GM19468 (cell line): ENCODE measurements around the gene KREMEN2.

ENCODE experiments used
- ATAC-seq: cut with Tn5 transposase; IDR thresholded peaks from one replicate; pipeline ENCODE4 v1.9.1; 2021; ENCODE audit warnings: mild to moderate bottlenecking, moderate library complexity, moderate number of reproducible peaks; ENCODE audit not compliant: unreplicated experiment; ENCODE audit errors: extremely low read depth

The KREMEN2 gene

DNA sequence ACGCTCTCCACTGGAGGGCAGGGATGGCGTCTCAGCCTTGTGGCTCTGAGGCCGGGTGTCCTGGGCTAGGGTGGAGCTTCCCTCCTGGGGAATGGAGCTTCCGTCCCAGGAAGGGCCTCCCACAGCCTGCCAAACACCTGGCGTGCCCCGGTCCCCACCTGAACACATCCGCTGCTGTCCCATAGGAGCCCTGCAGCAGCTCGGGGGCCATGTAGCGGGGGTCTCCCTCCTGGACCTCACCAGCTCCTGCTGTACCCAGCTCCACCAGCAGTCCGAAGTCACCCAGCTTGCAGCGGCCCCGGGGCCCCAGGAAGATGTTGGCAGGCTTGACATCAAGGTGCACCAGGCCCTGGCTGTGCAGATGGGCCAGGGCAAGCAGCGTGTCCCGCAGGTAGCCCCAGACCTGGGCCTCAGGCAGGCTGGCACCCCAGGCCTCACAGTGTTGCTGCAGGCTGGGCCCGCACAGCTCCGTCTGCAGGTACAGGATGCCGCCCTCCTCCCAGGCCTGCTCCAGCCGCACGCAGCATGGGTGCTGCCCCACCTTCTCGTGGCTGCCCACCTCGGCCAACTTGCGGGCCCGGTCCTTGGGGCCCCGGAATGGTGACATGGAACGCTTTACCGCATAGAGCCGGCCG is 11.2 kb downstream of the KREMEN2 start:
- ATAC-seq: no peak

DNA sequence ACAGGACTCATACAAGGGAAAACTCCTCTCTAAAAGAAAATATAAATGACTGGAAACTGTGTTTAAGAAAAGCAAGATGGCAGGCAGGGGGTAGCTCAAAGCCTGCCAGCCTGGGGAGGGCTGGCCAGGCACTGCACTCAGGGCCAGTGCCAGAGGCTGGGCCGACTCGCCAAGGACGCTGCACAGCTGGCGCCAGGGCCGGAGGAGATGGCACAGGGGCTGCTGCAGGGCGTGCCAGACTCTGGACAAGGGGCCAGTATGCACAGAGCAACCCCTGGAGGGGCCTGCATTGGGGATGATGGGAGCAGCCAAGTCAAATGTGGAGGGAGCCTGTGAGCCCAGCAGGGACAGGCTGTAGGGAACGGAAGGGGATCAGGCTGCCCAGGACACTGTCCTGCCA is 12.1 kb downstream of the KREMEN2 start:
- ATAC-seq: no peak

DNA sequence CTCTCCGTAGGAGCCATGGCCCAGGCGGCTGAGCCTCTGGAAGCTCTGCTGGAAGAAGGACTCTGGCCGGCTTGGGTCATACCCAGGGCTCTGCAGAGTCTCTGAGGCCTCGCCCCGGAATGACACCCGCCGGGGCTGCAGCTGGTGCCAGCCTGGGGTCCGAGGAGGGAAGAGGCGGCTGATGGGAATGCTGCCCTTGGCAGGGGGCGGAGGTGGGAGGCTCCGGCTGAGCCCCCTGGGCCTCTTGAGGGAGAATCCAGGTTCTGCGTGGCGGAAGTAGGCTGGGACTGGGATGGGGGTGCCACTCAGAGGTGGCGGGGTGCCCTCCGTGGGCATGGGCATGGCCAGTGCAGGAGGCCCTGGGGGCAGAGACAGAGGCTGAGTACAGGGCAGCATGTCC is 12.6 kb downstream of the KREMEN2 start:
- no peak for ATAC-seq

DNA sequence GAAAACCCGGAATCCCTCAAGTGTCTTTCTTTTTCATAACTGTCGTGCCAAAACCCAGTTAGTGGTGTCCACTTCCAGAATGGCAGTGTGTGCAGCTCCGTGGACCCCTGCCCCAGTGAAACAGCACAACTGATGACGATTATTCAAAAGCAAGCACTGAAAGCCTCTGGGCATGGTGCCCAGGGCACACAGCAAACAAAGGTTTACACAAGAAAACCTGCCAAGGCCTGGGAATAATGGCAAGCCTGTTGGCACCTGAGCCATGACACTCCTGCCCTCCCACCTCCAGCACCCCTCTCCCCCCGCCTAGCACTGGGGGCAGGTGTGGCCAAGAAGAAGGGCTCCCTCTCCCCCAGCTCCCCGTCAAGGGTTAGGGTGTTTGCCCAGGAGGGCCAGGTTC is 13.4 kb downstream of the KREMEN2 start:
- no peak for ATAC-seq

DNA sequence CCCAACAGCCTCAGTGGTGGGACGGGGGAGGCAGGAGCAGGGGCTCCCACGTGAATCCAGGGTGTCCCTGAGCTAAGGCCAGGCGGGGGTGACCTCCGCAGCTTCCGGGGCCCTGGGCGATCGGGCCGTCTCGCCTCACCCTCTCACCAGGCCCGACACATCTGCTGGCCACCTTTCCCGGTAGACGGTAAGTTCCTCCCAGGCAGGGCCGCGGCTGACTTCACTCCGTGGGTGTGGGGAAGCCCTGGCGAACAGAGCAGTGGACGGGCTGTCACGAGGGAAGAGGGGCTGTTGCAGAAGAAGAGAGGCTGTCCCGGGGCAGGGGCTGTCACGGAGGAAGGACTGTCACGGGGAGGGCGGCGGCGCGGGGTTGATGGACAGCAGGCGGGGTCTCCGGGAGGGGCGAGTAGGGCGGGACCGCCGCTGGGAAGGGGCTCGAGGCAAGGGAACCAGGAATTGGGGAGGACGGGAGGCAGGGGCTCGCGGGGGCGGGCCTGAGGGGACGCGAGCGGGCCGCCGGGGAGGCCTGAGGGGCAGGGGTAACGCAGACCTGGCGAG is 15.7 kb downstream of the KREMEN2 start:
- ATAC-seq: no peak

DNA sequence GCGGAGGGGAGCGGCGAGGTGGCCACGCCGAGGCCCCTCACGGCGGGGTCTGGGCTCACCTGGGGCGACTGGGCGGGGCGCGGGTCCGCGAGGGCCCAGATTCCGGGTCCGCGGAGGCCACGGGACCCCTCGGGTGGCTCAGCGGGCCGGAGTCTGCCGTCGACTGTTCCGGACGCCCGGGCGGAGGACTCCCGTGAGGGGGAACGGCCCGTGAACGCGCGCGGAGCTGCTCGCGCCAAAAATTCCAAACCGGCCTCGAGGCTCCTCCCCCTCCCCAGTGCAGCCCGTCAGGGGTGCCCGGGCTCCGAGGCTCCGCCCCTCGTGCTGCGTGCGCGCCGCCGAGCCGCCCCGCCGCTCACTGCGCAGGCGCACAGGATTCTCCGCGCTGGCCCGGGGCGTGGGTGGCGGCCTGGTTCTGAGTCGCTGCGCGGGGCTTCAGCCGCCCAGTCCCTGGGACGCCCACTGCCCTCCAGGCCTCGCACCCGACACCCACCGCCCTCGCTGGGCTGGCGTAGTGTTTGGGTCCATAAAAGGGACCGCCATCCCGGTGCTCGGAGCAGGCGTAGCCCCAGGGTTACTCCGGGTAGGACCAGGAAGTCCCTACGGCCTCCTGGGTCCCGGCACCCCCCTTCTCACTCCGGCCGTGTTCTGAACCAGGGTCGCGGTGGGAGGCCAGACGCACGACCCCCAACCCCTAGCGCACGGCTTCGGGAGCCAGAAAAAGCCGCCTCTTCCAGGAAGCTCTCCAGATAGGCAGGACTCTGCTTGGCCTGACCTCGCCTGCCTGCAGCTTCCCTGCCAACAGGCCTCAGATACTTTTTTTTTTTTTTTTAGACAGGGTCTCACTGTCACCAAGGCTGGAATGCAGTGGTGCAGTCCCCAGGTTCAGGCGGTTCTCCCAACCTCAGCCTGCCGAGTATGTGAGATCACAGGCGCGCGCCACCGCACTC is 16.4 kb downstream of the KREMEN2 start, which contains the start of gene PKMYT1:
PKMYT1 (minus strand) TSS at position 220 of the 950 bp plus-strand sequence. CDS start 789 bp downstream, outside the sequence.
- ATAC-seq: peak; percentile 72

DNA sequence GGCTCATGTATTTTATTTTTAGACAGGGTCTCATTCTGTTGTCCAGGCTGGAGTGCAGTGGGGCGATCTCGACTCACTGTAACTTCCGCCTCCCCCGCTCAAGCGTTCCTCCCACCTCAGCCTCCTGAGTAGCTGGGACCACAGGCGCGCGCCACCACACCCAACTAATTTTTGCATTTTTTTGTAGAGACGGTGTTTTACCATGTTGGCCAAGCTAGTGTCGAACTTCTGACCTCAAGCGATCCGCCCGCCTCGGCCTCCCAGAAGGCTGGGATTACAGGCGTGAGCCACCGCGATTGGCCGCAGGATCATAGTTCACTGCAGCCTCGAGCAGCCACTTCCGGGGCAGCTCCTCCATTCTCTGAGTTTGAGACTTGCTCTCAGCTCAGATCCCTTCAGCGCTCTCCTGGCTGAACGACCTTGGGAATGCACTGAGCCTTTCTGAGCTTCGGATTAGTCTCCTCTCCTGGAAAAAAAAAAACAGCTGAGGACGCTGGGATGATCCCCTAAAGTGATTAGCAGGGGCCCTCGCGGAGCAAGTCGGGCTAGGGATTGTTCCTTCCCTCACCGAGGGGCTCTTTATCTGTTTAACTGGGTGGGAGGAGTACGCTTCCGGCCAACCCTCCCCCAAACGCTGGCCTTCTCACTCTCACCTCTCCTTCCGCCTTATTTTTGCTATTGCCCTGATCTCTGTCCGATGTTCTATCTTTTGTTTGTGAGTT is 17.3 kb downstream of the KREMEN2 start:
- no peak for ATAC-seq

DNA sequence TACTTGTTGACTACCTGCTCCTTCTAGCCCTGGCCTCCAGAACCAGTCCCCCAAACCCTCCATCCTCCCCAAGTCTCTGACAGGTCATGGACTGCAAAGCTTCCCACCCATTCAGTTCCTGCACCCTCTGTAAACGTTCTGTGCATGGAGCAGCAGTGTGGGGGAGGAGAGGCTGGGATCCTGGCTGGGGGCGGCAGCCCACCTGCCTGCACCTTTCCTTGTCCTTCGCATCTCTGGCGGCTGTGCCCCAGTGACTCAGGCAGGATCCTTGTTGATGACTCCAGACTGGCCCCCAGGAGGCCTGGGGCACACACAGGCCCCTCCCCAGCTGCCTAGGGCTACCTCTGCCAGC is 17.8 kb downstream of the KREMEN2 start:
- ATAC-seq: no peak

DNA sequence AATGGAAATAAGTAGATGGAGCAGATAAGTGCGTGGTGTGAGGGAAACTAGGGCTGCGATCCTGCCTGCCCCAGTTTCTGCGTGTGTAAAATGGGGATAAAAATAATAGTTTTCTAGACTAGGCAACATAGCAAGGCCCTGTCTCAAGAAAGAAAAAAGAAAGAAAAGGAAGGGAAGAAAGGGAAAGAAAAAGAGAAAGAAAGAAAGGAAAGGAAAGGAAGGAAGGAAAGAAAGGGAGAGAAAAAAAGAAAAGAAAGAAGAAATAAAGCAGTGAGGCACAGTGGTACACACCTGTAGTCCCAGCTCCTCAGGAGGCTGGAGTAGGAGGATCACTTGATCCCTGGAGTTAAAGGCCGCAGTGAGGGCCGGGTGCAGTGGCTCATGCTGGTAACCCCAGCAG is 18.3 kb downstream of the KREMEN2 start:
- no peak for ATAC-seq

DNA sequence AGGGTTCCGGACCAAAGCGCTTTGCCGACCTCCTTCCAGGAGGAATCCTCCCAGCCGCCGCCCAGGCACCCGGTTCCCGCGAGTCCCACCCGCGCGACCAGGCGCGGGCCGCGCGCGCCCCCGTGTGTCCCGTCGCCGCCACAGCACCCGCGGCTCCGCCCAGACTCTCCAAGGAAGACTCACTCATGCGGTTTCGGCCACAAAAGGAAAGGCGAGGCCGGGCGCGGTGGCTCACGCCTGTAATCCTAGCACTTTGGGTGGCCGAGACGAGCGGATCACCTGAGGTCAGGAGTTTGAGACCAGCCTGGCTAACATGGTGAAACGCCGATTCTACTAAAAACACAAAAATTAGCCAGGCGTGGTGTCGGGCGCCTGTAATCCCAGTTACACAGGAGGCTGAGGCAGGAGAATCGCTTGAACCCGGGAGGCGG is 19.6 kb downstream of the KREMEN2 start:
- no peak for ATAC-seq

DNA sequence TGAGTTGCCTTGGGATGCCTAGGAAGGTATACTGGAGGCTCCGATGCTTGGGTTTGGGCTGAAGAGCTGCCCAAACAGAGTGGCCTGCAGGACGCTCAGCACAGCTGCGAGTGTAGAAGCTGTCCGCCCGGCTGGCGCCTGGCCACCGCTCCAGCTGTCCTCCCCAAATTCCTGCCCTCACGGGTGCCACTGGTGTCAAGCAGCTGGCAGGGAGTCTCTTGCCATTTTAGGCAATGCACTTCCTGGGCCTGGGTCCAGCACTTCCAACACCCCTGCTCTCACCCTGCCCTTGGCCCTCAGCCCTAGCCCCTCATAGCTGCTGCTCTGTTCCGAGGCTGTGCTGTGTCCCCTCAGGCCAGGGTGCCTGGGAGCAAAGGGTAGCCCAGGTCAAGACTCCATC is 21.4 kb downstream of the KREMEN2 start:
- ATAC-seq: no peak

DNA sequence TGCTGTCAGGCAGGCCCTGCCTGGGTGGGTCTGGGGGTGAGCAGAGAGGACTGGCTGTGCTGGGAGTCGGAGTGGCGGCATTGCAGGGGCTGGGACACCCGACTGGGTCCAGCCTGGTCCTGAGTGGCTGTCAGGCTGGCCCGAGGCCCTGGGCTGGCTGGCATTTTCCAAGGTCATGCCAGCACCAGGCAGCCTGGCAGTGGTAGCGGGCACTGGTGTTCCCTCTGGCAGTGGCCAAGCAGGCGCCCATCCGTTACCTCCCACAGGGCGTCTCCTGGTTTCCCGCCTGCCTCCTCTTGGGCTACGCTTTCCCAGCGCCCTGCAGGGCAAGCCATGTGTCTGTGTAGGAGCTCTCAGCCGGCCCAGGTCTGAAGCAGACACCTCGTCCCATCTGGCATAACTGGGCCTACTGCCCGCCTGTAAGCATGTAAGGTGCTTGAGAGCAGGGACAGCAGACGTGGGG is 21.8 kb downstream of the KREMEN2 start:
- no peak for ATAC-seq

DNA sequence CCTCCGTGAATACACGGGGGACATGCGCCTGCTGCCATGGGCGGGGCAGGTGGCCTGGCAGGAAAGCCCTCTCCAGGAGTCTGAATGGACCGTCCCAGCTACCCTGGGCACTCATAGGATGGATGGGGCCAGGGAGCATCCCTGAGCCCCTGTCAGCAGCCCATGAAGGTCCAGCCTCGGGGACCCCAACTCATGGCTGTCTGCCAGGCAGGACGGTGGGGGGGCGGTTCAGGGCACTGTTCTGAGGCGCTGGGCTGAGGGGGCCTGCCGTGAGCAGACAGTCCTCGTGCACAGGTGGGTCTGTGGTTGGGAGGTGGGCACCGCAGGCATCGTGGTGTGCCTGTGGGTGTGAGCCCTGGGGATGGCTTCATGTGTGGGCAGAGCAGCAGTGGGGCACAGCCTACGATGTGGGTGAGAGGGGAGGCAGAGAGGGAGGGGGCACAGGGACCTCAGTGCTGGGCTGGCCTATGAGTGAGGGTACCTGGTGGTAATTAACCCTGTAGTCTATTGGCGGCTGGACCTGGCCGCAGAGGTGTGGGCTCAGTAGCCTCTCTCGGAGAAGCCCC is 22.6 kb downstream of the KREMEN2 start:
- no peak for ATAC-seq

DNA sequence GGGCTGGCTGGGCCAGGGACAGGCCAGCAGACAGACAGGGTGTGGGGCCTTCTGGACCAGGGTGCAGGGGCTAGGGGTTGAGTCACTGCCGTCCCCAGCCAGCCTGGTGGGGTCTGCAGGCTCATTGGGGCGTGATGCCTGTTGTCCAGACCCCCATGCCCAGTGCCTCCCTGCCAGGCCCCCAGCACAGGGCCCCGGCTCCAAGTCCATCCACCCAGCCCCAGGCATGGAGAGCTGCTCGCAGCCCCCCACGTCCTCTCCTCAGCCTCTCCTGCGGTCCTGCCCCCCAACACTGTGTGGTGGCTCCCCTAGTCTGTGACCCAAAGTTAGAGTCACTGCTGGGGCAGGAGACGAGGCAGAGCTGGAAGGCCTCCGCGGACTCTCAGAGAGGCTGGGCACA is 23.2 kb downstream of the KREMEN2 start:
- ATAC-seq: no peak

DNA sequence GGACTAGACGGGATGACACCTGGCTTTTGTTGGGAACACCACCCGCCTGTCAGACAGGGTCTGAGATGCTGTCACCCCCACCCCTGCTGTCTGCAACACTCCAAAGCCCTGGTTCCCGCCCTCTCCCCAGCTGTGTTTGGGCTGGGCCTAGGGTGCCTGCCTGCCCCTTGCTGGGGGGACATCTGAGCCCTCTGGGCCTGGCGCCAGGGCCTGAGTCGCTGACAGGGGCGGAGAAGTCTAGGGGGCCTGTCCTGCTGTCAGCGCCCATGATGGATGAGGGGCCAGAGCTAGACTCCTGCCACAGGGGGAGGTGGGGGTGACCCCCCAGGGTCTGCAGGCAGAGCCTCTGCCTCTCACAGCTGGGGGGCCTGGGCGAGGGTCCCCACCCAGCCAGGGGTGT is 23.8 kb downstream of the KREMEN2 start:
- ATAC-seq: no peak

DNA sequence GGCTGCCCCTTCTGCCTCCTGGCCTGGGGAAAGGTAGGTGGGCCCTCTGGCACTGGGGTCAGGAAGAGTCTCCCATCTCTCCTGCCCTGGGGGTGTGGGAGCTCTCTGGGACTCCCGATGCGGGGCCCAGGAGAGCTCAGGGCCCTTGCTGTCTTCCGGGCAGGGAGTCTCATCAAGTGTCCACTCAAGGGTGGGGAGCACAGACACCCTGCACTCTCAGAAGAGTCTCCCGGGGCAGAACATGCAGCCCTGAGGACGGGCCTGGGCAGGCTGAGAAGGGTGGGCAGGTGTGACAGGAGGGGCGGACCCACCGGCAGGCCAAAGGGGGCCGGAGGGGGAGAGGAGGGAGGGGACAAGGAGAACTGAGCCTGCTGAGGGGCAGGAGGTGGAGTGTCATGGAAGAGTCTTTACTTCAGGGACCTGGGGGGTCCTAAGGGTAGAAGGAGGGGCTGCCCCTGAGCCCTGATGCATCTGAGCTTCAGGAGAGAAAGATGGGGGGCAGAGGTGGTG is 24.6 kb downstream of the KREMEN2 start:
- ATAC-seq: no peak

DNA sequence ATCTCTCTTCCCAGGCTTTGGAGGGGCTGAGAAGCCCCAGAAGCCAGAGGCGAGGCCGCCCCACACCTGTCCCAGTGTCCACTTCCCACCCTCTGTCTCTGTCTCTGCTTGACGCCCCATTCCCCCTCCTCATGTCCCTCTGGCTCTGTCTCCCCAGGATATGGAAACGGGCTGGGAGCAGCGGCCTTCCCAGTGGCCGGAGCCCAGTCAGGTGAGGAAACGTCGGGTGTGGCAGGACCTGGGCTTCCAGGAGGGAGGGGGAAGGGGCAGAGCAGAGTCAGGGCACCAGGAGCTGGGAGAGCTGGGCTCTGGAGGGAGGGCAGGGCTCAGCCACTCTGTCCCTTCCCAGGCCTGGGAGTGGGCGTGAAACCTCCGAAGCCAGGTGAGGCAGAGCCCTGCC is 26.8 kb downstream of the KREMEN2 start:
- ATAC-seq: no peak

DNA sequence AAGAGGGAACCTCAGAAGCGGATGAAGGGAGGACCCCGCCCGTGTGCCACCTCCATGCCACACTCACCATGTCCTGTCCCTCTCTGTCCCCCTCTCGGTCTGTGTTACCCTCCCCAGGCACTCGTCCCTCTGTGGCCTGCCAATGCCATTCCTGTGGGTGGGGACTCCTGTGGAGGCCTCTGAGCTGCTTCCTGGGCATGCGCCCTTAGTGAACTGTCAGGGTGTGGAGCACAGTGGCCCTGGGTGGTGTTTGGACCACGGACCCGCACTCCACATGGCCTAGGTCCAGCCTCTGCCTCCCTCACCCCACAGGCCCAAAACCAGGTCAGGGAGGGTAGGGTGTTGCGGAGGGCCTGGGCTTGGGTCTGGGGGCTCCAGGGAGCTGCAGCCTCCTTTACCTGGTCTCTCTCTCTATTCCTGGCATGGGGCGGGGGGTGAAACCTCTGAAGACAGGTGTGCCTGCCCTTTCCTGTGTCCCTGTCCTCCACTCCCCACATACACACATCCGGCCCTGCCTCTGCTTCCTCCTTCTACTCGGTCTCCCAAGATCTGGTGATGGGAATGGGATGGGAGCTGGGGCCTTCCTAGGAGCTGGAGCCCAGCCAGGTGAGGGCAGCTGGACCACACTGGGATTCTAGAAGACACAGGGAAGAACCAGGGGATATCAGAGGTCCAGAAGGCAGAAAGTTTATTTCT is 27.6 kb downstream of the KREMEN2 start:
- ATAC-seq: no peak

DNA sequence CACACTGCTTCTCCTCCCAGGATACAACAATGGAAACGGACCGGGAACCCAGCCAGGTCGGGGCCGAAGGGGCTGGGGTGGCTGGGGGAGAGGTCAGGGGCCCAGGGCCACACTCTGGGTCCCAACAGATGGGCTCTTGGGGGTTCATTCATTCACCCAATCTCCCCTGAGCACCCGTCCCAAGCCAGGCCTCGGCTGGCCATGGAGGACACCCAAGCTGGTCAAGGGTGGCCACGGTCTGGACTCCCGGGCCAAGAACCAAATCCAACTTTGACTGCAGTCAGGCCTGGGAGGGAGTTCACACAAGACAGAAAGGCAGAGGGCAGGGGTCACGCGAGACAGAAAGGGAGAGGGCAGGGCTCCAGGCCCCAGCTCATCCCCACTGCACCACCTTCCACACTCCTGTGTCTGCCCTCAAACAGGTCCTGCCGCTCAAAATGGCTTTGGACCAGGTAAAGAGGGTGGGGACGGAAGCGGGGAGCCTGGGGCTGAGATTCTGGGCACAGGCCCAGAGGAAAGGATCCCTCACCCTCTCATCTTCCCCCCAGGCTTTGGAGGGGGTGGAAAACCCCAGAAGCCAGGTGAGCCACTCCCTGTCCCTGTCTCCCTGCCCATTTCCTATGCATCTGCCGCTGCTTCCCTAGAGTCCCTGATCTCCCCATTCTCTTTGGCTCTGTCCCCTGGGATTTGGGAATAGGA is 28.5 kb downstream of the KREMEN2 start:
- no peak for ATAC-seq
